Measurements from ENCODE around the gene KCNK3.

- no peak for TF ChIP-seq CTCF (IDR thresholded peaks at IDR 0.05)
- no peak for TF ChIP-seq POLR2A (IDR thresholded peaks at IDR 0.05)
Measured at GRCh38 chr2:26778507-26778906, 86.0 kb downstream of the KCNK3 start.
